Measurements from ENCODE around the gene PHYKPL.

- TF ChIP-seq, protein P1, sequence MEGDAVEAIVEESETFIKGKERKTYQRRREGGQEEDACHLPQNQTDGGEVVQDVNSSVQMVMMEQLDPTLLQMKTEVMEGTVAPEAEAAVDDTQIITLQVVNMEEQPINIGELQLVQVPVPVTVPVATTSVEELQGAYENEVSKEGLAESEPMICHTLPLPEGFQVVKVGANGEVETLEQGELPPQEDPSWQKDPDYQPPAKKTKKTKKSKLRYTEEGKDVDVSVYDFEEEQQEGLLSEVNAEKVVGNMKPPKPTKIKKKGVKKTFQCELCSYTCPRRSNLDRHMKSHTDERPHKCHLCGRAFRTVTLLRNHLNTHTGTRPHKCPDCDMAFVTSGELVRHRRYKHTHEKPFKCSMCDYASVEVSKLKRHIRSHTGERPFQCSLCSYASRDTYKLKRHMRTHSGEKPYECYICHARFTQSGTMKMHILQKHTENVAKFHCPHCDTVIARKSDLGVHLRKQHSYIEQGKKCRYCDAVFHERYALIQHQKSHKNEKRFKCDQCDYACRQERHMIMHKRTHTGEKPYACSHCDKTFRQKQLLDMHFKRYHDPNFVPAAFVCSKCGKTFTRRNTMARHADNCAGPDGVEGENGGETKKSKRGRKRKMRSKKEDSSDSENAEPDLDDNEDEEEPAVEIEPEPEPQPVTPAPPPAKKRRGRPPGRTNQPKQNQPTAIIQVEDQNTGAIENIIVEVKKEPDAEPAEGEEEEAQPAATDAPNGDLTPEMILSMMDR (IDR thresholded peaks at IDR 0.05) = no peak
- no peak for TF ChIP-seq POLR2A (IDR thresholded peaks at IDR 0.05)
Measured at GRCh38 chr5:178191661-178192060, 40.9 kb downstream of the PHYKPL start.
